Brain microvascular endothelial cell (primary cell): Measurements from ENCODE around the gene LACRT.

Experiments used
- DNase-seq: peaks from one replicate; pipeline ENCODE4 v3.0.0-alpha.2; 2020
- H3K27ac ChIP-seq: fragments of 250-450 bp; sonication (Bioruptor Pico); 2 replicates; pipeline ENCODE4 v1.5.1; 2020; ENCODE audit warnings: mild to moderate bottlenecking, moderate library complexity
- H3K27me3 ChIP-seq: fragments of 250-450 bp; sonication (Bioruptor Pico); replicated peaks from 2 replicates; pipeline ENCODE4 v1.5.1; 2020; ENCODE audit warnings: mild to moderate bottlenecking
- H3K36me3 ChIP-seq: fragments of 250-450 bp; sonication (Bioruptor Pico); replicated peaks from 2 replicates; pipeline ENCODE4 v1.5.1; 2020; ENCODE audit warnings: mild to moderate bottlenecking
- H3K4me3 ChIP-seq: 2 replicates; pipeline ENCODE4 v1.5.1; 2011; ENCODE audit warnings: low read depth, mild to moderate bottlenecking, control low read depth, low read length, moderate library complexity
- CTCF ChIP-seq: IDR thresholded peaks from 2 replicates; pipeline ENCODE4 v1.5.1; 2011; ENCODE audit warnings: low read depth, mild to moderate bottlenecking, moderate library complexity, low read length, control low read depth, inconsistent platforms; ENCODE audit errors: missing control alignments
- in situ Hi-C: cut with HindIII; loops from 2 replicates; pipeline ENCODE4 v1.10.0; 2017; ENCODE audit warnings: low sequenced_read_pairs, low pct_ligation_motif_present

Gene LACRT

GRCh38 chr12:54593725-54594124 lies 41.0 kb downstream of the LACRT start:
- DNase-seq, result no peak
- Histone ChIP-seq H3K36me3 (no peaks in the 10 kb centered on the region), H3K4me3 (no peak overlapping the region), H3K27ac (no peak overlapping the region), H3K27me3 (peaks cover 18% of the 10 kb centered on the region)
- TF ChIP-seq CTCF, result no peak
- in situ Hi-C loops, result no loop called here

- H3K36me3 ChIP-seq, result no peaks in the 10 kb centered on the region
- no peak overlapping the region for H3K4me3 ChIP-seq
- no peak for TF ChIP-seq CTCF
- peaks cover 23% of the 10 kb centered on the region for H3K27me3 ChIP-seq
- in situ Hi-C loops, result no loop called here
- H3K27ac ChIP-seq, result no peak overlapping the region
- DNase-seq, result peak; percentile 7
These were observed 41.6 kb downstream of the LACRT start for GRCh38 chr12:54593135-54593534.

- H3K27me3 ChIP-seq, result peaks cover 31% of the 10 kb centered on the region
These were observed 42.4 kb downstream of the LACRT start for GRCh38 chr12:54592316-54592715.

GRCh38 chr12:54590978-54591591 lies 43.6 kb downstream of the LACRT start:
- no peak for DNase-seq
- Histone ChIP-seq H3K36me3 (no peaks in the 10 kb centered on the region), H3K4me3 (no peak overlapping the region), H3K27me3 (peaks cover 40% of the 10 kb centered on the region), H3K27ac (no peak overlapping the region)
- in situ Hi-C loops, result no loop called here
- TF ChIP-seq CTCF, result no peak

More at GRCh38 chr12:54592316-54592715, 42.4 kb downstream of the LACRT start:
- Histone ChIP-seq H3K36me3 (no peaks in the 10 kb centered on the region), H3K27ac (no peak overlapping the region), H3K4me3 (no peak overlapping the region)
- DNase-seq, result no peak
- no peak for TF ChIP-seq CTCF
- in situ Hi-C loops, result no loop called here

GRCh38 chr12:54589964-54590363 lies 44.7 kb downstream of the LACRT start:
- H3K27me3 ChIP-seq, result peaks cover 42% of the 10 kb centered on the region
- TF ChIP-seq CTCF, result no peak
- in situ Hi-C loops, result no loop called here
- H3K36me3 ChIP-seq, result no peaks in the 10 kb centered on the region
- no peak overlapping the region for H3K27ac ChIP-seq
- DNase-seq, result no peak
- no peak overlapping the region for H3K4me3 ChIP-seq

- H3K27me3 ChIP-seq, result peaks cover 42% of the 10 kb centered on the region
- no peak overlapping the region for H3K27ac ChIP-seq
These were observed 45.8 kb downstream of the LACRT start for GRCh38 chr12:54588890-54589267.

More at GRCh38 chr12:54588890-54589267, 45.8 kb downstream of the LACRT start:
- no peak for DNase-seq
- in situ Hi-C loops, result no loop called here
- H3K4me3 ChIP-seq, result no peak overlapping the region
- TF ChIP-seq CTCF, result no peak
- no peaks in the 10 kb centered on the region for H3K36me3 ChIP-seq
